Sigmoid colon (tissue), 7 donors: Measurements from ENCODE around the gene TTC39A. TPM values are rescaled to one million over a fixed set of nuclear protein-coding genes. Genes with fewer than 3 reads are reported as not detected.

ENCODE experiments used
- DNase-seq: peaks from one replicate; pipeline ENCODE4 v3.0.0-alpha.2; 2019
- H3K27ac ChIP-seq, 4 donors: fragments of 200-600 bp; sonication (generic); one replicate each; pipeline ENCODE4 v1.5.1; 2016 to 2019; ENCODE audit warnings: mild to moderate bottlenecking in 1 of 4
- H3K27me3 ChIP-seq, 3 donors: fragments of 200-600 bp; sonication (generic); one replicate each; pipeline ENCODE4 v1.5.1; 2019; ENCODE audit warnings: mild to moderate bottlenecking in 1 of 3
- H3K36me3 ChIP-seq, 4 donors: fragments of 200-600 bp; sonication (generic); one replicate each; pipeline ENCODE4 v1.5.1; 2016 to 2019
- H3K4me1 ChIP-seq, 4 donors: fragments of 200-600 bp; sonication (generic); one replicate each; pipeline ENCODE4 v1.5.1; 2017 to 2019
- H3K4me3 ChIP-seq, 4 donors: fragments of 200-600 bp; sonication (generic); one replicate each; pipeline ENCODE4 v1.5.1; 2017 to 2019; ENCODE audit warnings: mild to moderate bottlenecking in 2 of 4, moderate library complexity in 1 of 4
- H3K9me3 ChIP-seq, 4 donors: fragments of 200-600 bp in 3 of 4; sonication (generic) in 3 of 4; one replicate each; pipeline versions ENCODE4 v1.5.1 to v1.6.1; 2013 to 2019
- EP300 ChIP-seq, 4 donors: sonication (generic); formaldehyde crosslinking; IDR thresholded peaks; one replicate each; pipeline ENCODE4 v1.6.1; 2017; ENCODE audit warnings: antibody characterized with exemption in 4 of 4
- POLR2A ChIP-seq, 2 donors: fragments of 450-650 bp; IDR thresholded peaks; one replicate each; pipeline ENCODE4 v1.6.1; 2016; ENCODE audit warnings: antibody characterized with exemption in 2 of 2, mild to moderate bottlenecking in 2 of 2, moderate library complexity in 2 of 2
- POLR2AphosphoS5 ChIP-seq, 4 donors: sonication (generic); formaldehyde crosslinking; IDR thresholded peaks; one replicate each; pipeline ENCODE4 v1.6.1; 2017; ENCODE audit warnings: antibody characterized with exemption in 4 of 4
- WGBS, 2 donors: extraction: QIAGEN DNeasy Blood & Tissue Kit; methylation state at CpG; one replicate each; pipeline ENCODE4 v1.1.7; 2013; 5-methylcytosine and 5-hydroxymethylcytosine counted together
- intact Hi-C: fragments of 100-400 bp; cut with DNase I; formaldehyde crosslinking; loops from one replicate; pipeline ENCODE4 v1.15.1; 2023
- polyA plus RNA-seq, 3 donors: library from polyadenylated mRNA; stranded (reverse); fragments of 200-250 nt; gene quantifications; one replicate each; pipeline ENCODE4 v1.2.3, GENCODE V29; 2013
- total RNA-seq, 4 donors: library from RNA; depleted of rRNA; stranded (reverse); fragments of >200 nt; gene quantifications; one replicate each; pipeline ENCODE4 v1.1.0, GENCODE V29; 2016
- TF ChIP-seq, protein P1 (sequence below), 4 experiments: fragments of 450-650 bp in 3 of 4; fragments of 200-600 bp in 1 of 4; IDR thresholded peaks; one replicate each; pipeline ENCODE4 v1.5.1; 2016 to 2019; ENCODE audit warnings: antibody characterized with exemption in 4 of 4, mild to moderate bottlenecking in 3 of 4, moderate library complexity in 2 of 4
- donor health status: healthy with polysubstance abuse.
- donor health status: Bipolar disorder and iron deficiency.
- donor health status: healthy.

TTC39A gene
- total and polyA plus RNA-seq, 7 donors, result under 0.01 to 71.7 (median 16.3) TPM; not detected in 1

- TF ChIP-seq POLR2AphosphoS5 (IDR thresholded peaks at IDR 0.05), result no peak
- no peak for TF ChIP-seq EP300 (IDR thresholded peaks at IDR 0.05)
- TF ChIP-seq POLR2A (IDR thresholded peaks at IDR 0.05), result no peak
- TF ChIP-seq, protein P1, sequence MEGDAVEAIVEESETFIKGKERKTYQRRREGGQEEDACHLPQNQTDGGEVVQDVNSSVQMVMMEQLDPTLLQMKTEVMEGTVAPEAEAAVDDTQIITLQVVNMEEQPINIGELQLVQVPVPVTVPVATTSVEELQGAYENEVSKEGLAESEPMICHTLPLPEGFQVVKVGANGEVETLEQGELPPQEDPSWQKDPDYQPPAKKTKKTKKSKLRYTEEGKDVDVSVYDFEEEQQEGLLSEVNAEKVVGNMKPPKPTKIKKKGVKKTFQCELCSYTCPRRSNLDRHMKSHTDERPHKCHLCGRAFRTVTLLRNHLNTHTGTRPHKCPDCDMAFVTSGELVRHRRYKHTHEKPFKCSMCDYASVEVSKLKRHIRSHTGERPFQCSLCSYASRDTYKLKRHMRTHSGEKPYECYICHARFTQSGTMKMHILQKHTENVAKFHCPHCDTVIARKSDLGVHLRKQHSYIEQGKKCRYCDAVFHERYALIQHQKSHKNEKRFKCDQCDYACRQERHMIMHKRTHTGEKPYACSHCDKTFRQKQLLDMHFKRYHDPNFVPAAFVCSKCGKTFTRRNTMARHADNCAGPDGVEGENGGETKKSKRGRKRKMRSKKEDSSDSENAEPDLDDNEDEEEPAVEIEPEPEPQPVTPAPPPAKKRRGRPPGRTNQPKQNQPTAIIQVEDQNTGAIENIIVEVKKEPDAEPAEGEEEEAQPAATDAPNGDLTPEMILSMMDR (IDR thresholded peaks at IDR 0.05), result no peak
- WGBS, 2 donors, result 91 to 94% methylated on average over 10 of the region's 10 CpGs
- intact Hi-C loops, result no loop called here
Observed at GRCh38 chr1:51302270-51302669, 28.1 kb downstream of the TTC39A start.

GRCh38 chr1:51301844-51302162, 28.6 kb downstream of the TTC39A start:
- intact Hi-C loops, result no loop called here
- Histone ChIP-seq H3K27ac (no peak overlapping the region), H3K4me1 (peaks cover 0 to 6% (median 4%) of the 10 kb centered on the region in 4 donors), H3K4me3 (no peak overlapping the region), H3K36me3 (no peaks in the 10 kb centered on the region), H3K27me3 (peaks cover 0 to 7% (median 0%) of the 10 kb centered on the region in 3 donors), H3K9me3 (no peaks in the 10 kb centered on the region)
- no peak for DNase-seq
- WGBS, 2 donors, result 76 to 80% methylated on average over 3 of the region's 3 CpGs
- TF ChIP-seq POLR2AphosphoS5 (IDR thresholded peaks at IDR 0.05) (no peak), POLR2A (IDR thresholded peaks at IDR 0.05) (no peak), EP300 (IDR thresholded peaks at IDR 0.05) (no peak)
- TF ChIP-seq, protein P1 (IDR thresholded peaks at IDR 0.05), result no peak

More at GRCh38 chr1:51302270-51302669, 28.1 kb downstream of the TTC39A start:
- H3K9me3 ChIP-seq, result no peaks in the 10 kb centered on the region
- H3K36me3 ChIP-seq, result no peaks in the 10 kb centered on the region
- H3K4me3 ChIP-seq, result no peak overlapping the region
- H3K27me3 ChIP-seq, result peaks cover 0 to 7% (median 0%) of the 10 kb centered on the region in 3 donors
- peaks cover 0 to 3% (median 2%) of the 10 kb centered on the region in 4 donors for H3K4me1 ChIP-seq
- DNase-seq, result no peak
- H3K27ac ChIP-seq, result no peak overlapping the region

GRCh38 chr1:51301152-51301843, 29.1 kb downstream of the TTC39A start:
- H3K27ac ChIP-seq, result no peak overlapping the region
- H3K4me3 ChIP-seq, result no peak overlapping the region
- no peak for TF ChIP-seq EP300 (IDR thresholded peaks at IDR 0.05)
- TF ChIP-seq, protein P1 (IDR thresholded peaks at IDR 0.05), result no peak
- TF ChIP-seq POLR2AphosphoS5 (IDR thresholded peaks at IDR 0.05), result no peak
- TF ChIP-seq POLR2A (IDR thresholded peaks at IDR 0.05), result no peak
- H3K9me3 ChIP-seq, result no peaks in the 10 kb centered on the region
- no peaks in the 10 kb centered on the region for H3K36me3 ChIP-seq
- WGBS, 2 donors, result 87 to 93% methylated on average over 10 of the region's 10 CpGs
- peaks cover 0 to 11% (median 9%) of the 10 kb centered on the region in 4 donors for H3K4me1 ChIP-seq
- intact Hi-C loops, result no loop called here
- H3K27me3 ChIP-seq, result peaks cover 0 to 7% (median 0%) of the 10 kb centered on the region in 3 donors
- peak; percentile 47 for DNase-seq

GRCh38 chr1:51299981-51300670, 30.2 kb downstream of the TTC39A start:
- Histone ChIP-seq H3K27me3 (peaks cover 0 to 7% (median 0%) of the 10 kb centered on the region in 3 donors), H3K4me1 (peaks cover 0 to 12% (median 9%) of the 10 kb centered on the region in 4 donors), H3K4me3 (no peak overlapping the region), H3K27ac (no peak overlapping the region), H3K9me3 (no peaks in the 10 kb centered on the region), H3K36me3 (no peaks in the 10 kb centered on the region)
- peak; percentile 27 for DNase-seq
- intact Hi-C loops, result loop anchor here (5.0 kb wide), 3 partner anchors 63 to 523 kb away; partner anchors contain the start of gene RNF11
- TF ChIP-seq, protein P1 (IDR thresholded peaks at IDR 0.05), result no peak
- TF ChIP-seq POLR2A (IDR thresholded peaks at IDR 0.05) (no peak), POLR2AphosphoS5 (IDR thresholded peaks at IDR 0.05) (no peak), EP300 (IDR thresholded peaks at IDR 0.05) (no peak)
- WGBS, 2 donors, result 83 to 84% methylated on average over 6 of the region's 6 CpGs
